GM19395 (cell line): ENCODE results near the gene METTL25.

ENCODE experiments used
- ATAC-seq: cut with Tn5 transposase; IDR thresholded peaks from one replicate; pipeline ENCODE4 v1.9.1; 2021; ENCODE audit warnings: mild to moderate bottlenecking, moderate library complexity; ENCODE audit not compliant: unreplicated experiment

Gene METTL25

DNA sequence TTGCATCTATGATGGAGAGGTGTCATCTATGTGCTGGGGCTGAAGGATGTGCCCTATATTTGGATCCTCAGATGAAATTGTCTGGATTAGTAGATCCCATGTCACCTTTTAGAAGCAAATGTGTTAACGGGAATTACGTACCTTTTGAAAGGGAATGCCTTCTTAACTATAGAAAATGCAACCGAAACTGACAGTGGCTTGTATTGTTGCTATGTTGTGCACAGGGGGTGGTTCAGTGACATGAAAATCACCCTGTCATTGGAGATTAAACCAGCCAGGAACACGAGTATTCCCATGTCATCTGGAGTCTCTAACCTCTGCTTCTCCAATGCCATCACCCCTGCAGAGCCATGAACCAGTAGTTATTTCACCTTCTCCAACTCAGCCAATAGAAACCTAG is 110.2 kb downstream of the METTL25 start:
- ATAC-seq, result no peak

GRCh38 chr12:82470906-82471512 is 112.7 kb downstream of the METTL25 start:
- ATAC-seq, result no peak

GRCh38 chr12:82473111-82473754 is 114.9 kb downstream of the METTL25 start:
- ATAC-seq, result no peak

- peak; percentile 85 for ATAC-seq
Observed at GRCh38 chr12:82474181-82474797, 116.0 kb downstream of the METTL25 start.

GRCh38 chr12:82474798-82475184 is 116.5 kb downstream of the METTL25 start:
- ATAC-seq, result peak; percentile 16

- ATAC-seq, result no peak
Observed at GRCh38 chr12:82475211-82475610, 116.9 kb downstream of the METTL25 start.

DNA sequence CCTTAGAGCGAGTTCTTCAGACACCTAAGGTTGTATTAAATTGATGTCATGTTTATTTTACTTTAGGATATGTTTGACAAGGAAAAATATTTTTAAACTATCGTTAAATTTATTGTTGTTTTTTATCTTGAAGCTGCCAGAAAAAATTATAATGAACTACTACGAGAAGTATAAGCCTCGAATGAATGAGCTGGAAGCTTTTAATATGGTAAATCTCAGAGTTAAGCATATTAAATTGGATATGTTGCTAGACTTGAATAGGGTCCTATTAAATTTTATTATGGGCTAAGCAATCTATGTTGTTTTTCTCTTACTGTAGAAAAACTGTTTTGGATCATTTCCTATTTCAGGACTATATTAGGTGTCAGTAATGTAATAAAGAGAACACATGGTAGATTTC is 118.2 kb downstream of the METTL25 start:
- ATAC-seq, result no peak

- no peak for ATAC-seq
Observed at GRCh38 chr12:82479511-82479910, 121.2 kb downstream of the METTL25 start.

DNA sequence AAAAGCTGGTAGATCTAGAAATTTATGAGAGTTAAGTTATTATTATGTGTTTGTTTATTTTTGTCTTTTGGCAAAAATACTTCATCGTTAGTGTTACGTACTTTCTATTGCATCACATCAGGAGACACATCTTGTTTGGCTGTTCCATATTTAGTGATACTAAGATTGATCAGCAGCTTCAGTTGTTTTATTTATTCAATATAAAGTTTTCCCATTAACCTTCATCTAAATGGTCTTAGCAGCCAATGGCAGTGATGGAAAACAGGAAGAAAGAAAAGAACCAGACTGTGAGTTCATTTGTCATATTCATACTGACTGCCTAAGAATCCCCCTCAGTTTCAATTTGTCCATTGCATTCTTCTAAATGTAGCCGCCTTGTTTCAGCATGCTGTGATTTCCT is 122.3 kb downstream of the METTL25 start:
- no peak for ATAC-seq

DNA sequence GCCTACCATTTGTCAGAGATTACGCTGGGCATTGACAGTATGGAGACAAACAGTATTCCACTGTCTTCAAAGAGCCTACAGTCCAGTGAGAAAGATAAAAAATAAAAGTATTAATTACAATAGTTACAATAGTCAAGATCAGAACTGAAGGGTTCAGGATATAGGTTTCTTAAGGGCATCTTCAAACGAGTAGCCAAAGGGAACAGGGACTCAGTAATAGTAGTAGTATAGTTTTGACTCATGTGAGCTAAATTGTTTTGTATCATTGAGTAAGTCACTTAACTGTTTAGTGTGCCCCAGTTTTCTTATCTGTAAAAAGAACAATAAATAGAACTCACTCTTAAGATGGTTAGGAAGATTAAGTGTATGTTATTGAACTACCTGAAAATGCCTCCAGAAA is 123.6 kb downstream of the METTL25 start:
- no peak for ATAC-seq

GRCh38 chr12:82486524-82487235 is 128.4 kb downstream of the METTL25 start:
- no peak for ATAC-seq

GRCh38 chr12:82504409-82504808 is 146.1 kb downstream of the METTL25 start:
- ATAC-seq, result no peak

DNA sequence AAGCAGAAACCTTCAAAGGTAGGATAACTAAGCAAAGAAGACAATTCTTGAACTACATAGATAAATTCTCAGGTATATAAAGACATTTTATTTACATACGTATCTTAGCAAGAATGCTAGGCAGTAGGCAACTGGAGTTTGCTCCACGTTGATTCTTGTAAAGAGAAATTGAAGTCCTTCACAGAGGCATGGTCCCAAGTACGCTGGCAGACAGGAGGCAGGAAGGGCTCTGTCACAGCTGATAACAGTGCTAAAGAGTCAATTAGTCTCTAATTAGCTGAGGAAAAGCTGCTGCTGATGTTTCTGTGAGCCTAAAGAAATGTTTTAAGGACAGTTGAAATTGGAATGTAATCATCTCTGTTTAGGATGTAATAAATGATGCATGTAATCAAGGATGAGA is 146.8 kb downstream of the METTL25 start:
- no peak for ATAC-seq

DNA sequence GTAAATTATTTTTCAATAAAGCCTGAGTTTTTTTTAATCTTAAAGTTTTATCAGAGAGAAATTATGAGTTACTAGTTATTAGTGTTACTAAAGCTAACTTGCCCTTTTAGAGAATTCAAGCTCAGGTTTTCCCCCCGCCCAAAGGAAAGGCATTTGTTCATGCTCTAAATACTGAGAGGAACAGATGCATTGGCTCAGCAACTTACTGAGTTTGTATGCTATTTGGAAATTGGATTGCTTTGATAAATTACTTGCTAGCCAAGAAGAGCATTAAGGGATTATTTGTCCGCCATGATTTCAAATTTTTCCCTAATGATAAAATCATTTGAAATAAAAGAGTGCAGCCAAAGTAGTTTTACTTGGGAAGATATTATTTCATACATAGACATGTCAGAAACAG is 149.4 kb downstream of the METTL25 start:
- no peak for ATAC-seq

GRCh38 chr12:82510386-82510785 is 152.1 kb downstream of the METTL25 start:
- no peak for ATAC-seq

DNA sequence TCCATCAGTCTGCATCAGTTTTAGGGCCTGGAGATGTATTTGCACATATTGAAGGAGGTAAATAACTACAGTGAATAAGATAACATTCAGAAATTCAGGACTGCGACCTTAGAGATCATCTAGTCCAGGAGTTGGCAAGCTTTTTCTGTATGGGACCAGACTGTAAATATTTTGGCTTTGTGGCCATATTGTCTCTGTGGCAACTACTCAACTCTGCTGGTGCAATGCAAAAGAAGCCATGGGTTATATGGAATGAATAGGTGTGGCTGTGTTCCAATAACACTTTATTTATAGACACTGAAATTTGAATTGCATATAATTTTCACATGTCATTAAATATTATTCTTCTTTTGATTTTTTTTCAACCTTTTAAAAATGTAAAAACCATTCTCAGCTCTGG is 156.6 kb downstream of the METTL25 start:
- no peak for ATAC-seq

DNA sequence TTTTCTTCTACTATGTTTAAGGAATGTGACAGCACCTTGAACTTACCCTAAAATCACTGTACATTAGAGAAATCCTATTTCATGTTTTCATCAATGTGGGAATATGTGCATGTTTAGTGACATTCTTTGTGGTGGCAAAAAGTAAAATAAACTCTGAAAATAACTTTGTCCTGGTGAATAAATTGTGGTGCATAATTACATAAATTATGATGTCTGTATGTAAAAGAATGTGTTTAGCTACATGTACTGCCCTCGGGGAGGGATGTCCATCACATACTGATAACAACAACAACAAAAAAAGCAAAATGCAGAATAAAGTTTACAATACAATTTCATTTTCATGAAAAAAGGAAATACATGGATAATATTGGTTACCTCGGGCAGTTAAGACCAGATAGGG is 157.3 kb downstream of the METTL25 start:
- ATAC-seq, result no peak

GRCh38 chr12:82517027-82517426 is 158.7 kb downstream of the METTL25 start:
- peak; percentile 82 for ATAC-seq

DNA sequence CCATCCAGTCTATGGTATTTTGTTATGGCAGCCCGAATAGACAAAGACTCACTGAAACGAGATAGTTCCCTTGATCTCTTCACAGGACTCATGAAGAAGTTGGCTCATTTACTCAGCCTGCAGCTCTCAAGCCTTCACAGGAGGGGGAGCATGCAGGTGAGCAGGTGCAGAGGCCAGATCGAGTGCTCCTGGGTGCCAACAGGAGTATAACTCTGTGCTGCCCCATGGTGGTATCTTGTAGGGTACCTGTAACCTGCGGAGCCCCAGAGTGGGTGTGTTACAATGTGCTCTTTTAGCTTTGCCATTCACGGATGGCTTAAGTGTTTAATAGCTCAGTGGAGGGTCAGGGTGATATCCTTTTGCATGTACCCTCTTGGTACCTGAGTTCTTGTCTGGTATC is 159.5 kb downstream of the METTL25 start:
- ATAC-seq, result no peak

DNA sequence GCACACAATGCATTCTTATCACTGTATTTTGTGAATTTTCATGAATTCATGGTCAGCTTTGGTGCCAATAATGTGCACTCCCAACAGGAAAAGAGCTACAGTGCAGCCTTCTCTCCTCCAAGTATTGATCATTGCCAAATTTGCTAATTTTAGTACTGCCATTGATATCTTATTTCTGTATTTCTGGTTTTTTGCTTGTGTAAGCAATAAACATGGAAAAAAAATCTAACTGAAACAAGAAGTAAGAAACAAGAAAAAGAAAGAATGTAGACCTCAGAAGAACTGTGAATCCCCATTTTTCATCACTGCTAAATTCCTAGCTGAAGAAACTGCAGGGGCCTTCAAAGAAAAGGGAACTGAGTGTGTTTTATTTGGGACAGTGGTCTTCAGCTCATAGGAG is 161.2 kb downstream of the METTL25 start:
- no peak for ATAC-seq

- no peak for ATAC-seq
Observed at GRCh38 chr12:82522285-82522684, 164.0 kb downstream of the METTL25 start.

GRCh38 chr12:82522762-82523161 is 164.4 kb downstream of the METTL25 start:
- ATAC-seq, result no peak
